Ectodermal cell (in vitro differentiated cells): Measurements from ENCODE around the gene PALLD. TPM values are rescaled to one million over a fixed set of nuclear protein-coding genes. Genes with fewer than 3 reads are reported as not detected.
"Not testable (repeated sequence)": the region's sequence is repeated elsewhere in the genome, so short reads cannot be mapped to it uniquely, and the experiment has no call there.

Experiments used
- H3K27ac ChIP-seq: 2 replicates; pipeline ENCODE4 v1.7.0; 2013; ENCODE audit warnings: mild to moderate bottlenecking, low read depth, low read length; ENCODE audit not compliant: insufficient read depth, poor library complexity, severe bottlenecking
- H3K27me3 ChIP-seq: 2 replicates; pipeline ENCODE4 v1.7.0; 2013; ENCODE audit warnings: mild to moderate bottlenecking, low read length; ENCODE audit not compliant: insufficient read depth, control insufficient read depth, poor library complexity, severe bottlenecking
- H3K36me3 ChIP-seq: one replicate; pipeline ENCODE4 v1.7.0; 2013; ENCODE audit warnings: low read length; ENCODE audit not compliant: control insufficient read depth, insufficient read depth
- H3K4me1 ChIP-seq: one replicate; pipeline ENCODE4 v1.7.0; 2013; ENCODE audit warnings: low read length; ENCODE audit not compliant: control insufficient read depth, insufficient read depth
- H3K4me3 ChIP-seq: 2 replicates; pipeline ENCODE4 v1.7.0; 2013; ENCODE audit warnings: low read depth, low read length, control low read depth; ENCODE audit not compliant: insufficient read depth
- H3K9me3 ChIP-seq: 2 replicates; pipeline ENCODE4 v1.7.0; 2013; ENCODE audit warnings: mild to moderate bottlenecking, low read length, moderate library complexity; ENCODE audit not compliant: control insufficient read depth
- WGBS, 2 experiments: methylation state at CpG; one replicate each; pipeline ENCODE4 v1.1.7; 2013; ENCODE audit warnings: missing lambda C conversion rate in 2 of 2; 5-methylcytosine and 5-hydroxymethylcytosine counted together
- polyA plus RNA-seq, 4 experiments: library from polyadenylated mRNA; stranded (reverse); fragments of 50-300 nt; gene quantifications; one replicate each; pipeline ENCODE4 v1.2.3, GENCODE V29; 2013

PALLD gene
- 125 TPM for polyA plus RNA-seq (2013, experiment 1 of 4)
- polyA plus RNA-seq (2013, experiment 2 of 4): 149 TPM
- 104 TPM for polyA plus RNA-seq (2013, experiment 3 of 4)
- 128 TPM for polyA plus RNA-seq (2013, experiment 4 of 4)

DNA sequence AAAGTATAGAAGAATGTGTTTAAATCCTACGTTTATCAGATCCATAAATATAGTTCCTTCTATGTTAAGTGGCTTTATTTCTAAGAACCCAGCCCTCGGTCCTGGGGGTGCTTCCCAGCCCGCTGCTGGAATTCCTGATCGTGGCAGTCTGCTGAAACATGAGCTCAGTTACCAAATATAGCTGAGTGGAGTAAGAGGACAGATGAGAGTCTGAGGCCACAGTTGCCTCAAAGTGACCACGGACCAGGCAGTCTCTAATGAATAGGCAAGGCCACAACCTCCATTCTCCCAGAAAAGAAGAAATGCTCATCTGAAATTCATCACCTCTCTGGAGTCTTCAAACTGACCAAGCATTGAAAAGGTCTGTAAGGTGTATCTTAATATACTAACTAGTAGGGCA is at the start of gene PALLD:
PALLD (plus strand) TSS at position 219 of the 400 bp plus-strand sequence.
- Histone ChIP-seq H3K4me3 (no peak within 1 kb of the TSS), H3K27ac (no peak within 1 kb of the TSS), H3K36me3 (no peaks in the 10 kb centered on the region), H3K4me1 (no peaks in the 10 kb centered on the region), H3K27me3 (no peaks in the 10 kb centered on the region), H3K9me3 (no peaks in the 10 kb centered on the region)
- WGBS, 2 experiments: 55% methylated on average over 4 to 5 of the region's 5 CpGs

DNA sequence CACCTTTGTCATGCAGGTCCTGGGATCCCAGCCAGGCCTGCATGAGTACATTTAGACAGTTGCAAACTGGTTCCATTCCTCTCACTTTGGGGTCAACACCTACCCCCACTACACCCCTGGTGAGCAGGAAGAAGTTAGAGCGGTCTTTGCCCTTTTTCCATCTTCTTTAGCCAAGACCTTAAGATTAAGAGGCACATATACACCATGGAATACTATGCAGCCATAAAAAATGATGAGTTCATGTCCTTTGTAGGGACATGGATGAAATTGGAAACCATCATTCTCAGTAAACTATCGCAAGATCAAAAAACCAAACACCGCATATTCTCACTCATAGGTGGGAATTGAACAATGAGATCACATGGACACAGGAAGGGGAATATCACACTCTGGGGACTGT is 47.8 kb upstream of the PALLD start:
- not testable (repeated sequence) for H3K4me3 ChIP-seq, H3K27me3 ChIP-seq, H3K9me3 ChIP-seq, H3K27ac ChIP-seq, H3K36me3 ChIP-seq, H3K4me1 ChIP-seq
- 92 to 93% methylated on average over 1 of the region's 3 CpGs for WGBS, 2 experiments

DNA sequence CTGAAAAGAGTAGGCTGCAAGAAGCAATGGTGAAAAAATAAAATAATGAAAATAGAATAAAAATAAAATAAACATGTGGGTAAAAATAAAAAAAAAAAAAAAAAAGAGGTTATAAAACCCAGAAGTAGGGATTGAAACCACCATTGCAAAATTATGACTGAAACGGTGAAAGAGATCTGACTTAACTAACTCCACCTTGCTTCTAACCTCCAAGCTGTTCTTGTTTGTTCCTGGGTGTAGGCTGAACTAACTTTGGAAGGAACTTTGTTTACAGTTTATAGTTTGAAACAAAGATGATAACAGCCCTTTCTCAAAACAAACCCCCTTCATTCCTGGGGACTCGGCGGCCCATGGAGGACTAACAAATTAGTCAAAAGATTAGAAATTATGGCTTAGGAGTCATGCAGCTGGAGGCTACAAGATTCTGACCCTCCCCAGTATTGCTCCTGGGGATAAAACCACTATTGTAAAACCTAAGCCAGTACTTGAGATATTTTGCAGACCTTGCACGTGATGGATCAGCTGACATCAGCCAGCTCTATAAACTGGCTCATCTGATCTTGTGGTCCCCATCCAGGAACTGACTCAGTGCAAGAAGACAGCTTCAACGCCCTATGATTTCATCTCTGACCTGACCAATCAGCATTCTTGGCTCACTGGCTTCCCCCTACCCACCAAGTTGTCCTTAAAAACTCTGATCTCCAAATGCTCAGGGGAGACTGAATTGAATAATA is 47.0 kb upstream of the PALLD start:
- Histone ChIP-seq H3K4me3 (no peak overlapping the region), H3K4me1 (no peaks in the 10 kb centered on the region), H3K27me3 (no peaks in the 10 kb centered on the region), H3K9me3 (no peaks in the 10 kb centered on the region), H3K36me3 (no peaks in the 10 kb centered on the region), H3K27ac (no peak overlapping the region)
- WGBS, 2 experiments: 90 to 95% methylated on average over 5 of the region's 5 CpGs

DNA sequence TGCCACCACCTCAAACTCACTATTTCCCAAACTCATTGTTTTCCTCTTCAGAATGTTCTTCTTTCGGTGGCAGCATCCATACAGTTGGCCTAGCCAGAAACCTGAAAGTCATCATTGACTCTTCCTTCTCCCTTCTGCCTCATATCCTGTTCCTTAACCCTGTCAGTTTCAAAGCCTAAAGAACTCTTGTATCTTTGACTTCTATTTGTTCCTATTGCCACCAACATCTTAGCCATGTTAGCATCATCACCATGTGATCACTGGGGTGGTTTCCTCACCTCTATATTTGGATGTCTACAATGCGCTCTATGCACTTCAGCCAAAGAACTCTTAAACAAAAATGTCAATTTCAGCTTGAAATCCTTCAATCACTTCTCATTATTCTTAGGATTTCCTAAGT is 45.5 kb upstream of the PALLD start:
- Histone ChIP-seq H3K27ac (no peak overlapping the region), H3K27me3 (no peaks in the 10 kb centered on the region), H3K9me3 (no peaks in the 10 kb centered on the region), H3K36me3 (no peaks in the 10 kb centered on the region), H3K4me3 (no peak overlapping the region), H3K4me1 (no peaks in the 10 kb centered on the region)
- 91 to 98% methylated on average over 2 of the region's 2 CpGs for WGBS, 2 experiments

DNA sequence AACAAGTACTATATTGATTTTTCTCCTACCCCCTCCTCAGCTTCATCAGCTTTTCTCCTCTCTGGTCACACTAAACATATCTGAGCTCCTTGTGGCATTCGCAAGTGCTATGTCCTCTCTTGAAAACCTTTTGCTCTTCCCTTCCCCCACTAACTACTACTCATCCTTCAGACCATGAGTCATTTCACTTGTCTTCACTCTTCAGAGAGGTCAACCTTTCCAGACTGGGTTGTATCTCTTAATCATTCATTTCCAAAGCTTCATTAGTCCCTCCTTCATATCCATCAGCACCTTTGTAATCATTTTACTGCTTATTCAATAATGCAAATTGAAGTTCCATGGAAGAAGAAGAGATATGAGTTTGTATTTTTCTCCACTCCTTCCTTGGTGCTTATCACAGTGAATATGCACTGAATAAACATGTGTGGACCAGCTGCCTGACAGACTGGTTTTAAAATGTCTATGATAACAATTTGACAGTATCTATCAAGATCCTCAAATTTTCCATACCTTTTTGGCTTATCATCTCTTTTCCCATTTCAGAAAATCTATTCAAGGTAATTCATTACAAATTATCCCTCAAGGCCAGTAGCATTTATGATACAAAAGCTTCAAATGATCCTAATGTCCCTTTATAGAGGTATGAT is 45.0 kb upstream of the PALLD start:
- Histone ChIP-seq H3K4me3 (no peak overlapping the region), H3K4me1 (no peaks in the 10 kb centered on the region), H3K27ac (no peak overlapping the region), H3K36me3 (no peaks in the 10 kb centered on the region), H3K27me3 (no peaks in the 10 kb centered on the region), H3K9me3 (no peaks in the 10 kb centered on the region)
- 73 to 74% methylated on average over 1 of the region's 1 CpG for WGBS, 2 experiments

DNA sequence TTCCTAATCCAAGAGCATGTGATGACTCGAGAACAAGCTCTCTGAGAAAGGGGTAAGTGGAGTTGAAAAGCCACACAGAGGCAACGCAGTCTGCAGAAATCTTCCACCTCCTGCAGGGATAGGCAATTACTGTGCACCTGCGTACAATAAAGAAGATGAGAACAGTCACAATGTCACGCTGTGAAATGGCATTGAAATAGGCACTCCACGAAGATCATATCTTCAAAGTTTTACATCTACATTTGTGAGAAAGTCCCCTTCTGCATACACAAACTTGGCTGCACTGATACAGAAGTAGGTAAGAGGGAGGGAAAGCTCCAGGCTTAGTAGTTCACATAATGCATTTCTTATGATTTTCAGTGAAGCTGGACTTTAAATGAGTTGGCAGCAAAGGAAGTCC is 43.7 kb upstream of the PALLD start:
- Histone ChIP-seq H3K36me3 (no peaks in the 10 kb centered on the region), H3K4me3 (no peak overlapping the region), H3K27me3 (no peaks in the 10 kb centered on the region), H3K27ac (no peak overlapping the region), H3K9me3 (no peaks in the 10 kb centered on the region), H3K4me1 (no peaks in the 10 kb centered on the region)
- 83 to 90% methylated on average over 5 of the region's 5 CpGs for WGBS, 2 experiments

DNA sequence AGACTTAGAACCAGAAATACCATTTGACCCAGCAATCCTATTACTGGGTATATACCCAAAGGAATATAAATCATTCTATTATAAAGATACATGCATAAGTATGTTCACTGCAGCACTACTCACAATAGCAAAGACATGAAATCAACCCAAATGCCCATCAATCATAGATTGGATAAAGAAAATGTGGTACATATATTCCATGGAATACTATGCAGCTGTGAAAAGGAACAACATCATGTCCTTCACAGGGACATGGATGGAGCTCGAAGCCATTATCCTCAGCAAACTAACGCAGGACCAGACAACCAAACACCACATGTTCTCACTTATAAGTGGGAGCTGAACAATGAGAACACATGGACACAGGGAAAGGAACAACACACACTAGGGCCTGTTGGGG is 38.6 kb upstream of the PALLD start:
- H3K27me3 ChIP-seq, H3K9me3 ChIP-seq, H3K27ac ChIP-seq, H3K4me1 ChIP-seq, H3K36me3 ChIP-seq, H3K4me3 ChIP-seq: not testable (repeated sequence)
- WGBS, 2 experiments: 82 to 93% methylated on average over 2 of the region's 2 CpGs

DNA sequence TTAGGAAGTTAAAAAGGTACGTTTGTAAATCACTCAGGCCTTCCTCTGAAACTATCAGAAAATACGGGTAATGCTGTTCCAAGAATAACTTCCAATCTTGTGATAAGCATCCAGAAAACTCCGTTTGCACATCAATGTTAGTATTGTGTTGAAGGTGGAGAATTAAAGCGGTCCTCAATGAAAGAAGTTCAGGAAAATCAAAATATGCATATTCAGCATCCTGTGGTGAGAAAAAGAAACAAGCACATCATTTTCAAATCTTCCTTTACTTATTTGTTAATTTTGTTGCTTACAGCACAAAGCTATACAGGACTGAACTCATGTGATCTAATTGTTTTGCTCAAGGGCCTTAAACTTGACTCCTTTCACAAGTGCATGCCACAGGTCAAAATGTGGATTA is 35.0 kb upstream of the PALLD start:
- no peaks in the 10 kb centered on the region for H3K9me3 ChIP-seq
- H3K27me3 ChIP-seq: no peaks in the 10 kb centered on the region
- WGBS, 2 experiments: 66 to 85% methylated on average over 4 of the region's 4 CpGs
- H3K4me1 ChIP-seq: no peaks in the 10 kb centered on the region
- H3K4me3 ChIP-seq: no peak overlapping the region
- no peak overlapping the region for H3K27ac ChIP-seq
- no peaks in the 10 kb centered on the region for H3K36me3 ChIP-seq

DNA sequence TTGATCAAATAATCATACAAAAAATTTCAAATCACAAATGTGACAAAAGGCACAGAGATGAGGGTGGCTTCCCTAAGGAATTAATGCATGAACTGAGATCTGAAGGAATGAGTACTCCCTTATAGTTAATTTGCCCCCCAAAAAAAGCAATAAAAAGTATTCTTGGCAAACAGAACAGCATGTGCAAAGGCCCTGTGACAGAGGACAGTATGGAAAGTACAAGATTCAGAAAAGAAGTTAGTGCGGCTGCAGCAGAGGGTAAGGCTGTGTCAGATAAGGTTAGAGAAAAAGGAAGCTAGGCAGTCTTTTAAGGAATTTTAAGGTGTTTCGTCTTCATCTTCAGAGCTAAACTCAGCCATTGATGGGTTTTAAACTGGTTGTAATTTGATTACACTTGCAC is 23.9 kb upstream of the PALLD start:
- 93 to 94% methylated on average over 2 of the region's 2 CpGs for WGBS, 2 experiments
- no peaks in the 10 kb centered on the region for H3K36me3 ChIP-seq
- no peak overlapping the region for H3K4me3 ChIP-seq
- H3K27me3 ChIP-seq: no peaks in the 10 kb centered on the region
- no peaks in the 10 kb centered on the region for H3K4me1 ChIP-seq
- H3K9me3 ChIP-seq: no peaks in the 10 kb centered on the region
- no peak overlapping the region for H3K27ac ChIP-seq

DNA sequence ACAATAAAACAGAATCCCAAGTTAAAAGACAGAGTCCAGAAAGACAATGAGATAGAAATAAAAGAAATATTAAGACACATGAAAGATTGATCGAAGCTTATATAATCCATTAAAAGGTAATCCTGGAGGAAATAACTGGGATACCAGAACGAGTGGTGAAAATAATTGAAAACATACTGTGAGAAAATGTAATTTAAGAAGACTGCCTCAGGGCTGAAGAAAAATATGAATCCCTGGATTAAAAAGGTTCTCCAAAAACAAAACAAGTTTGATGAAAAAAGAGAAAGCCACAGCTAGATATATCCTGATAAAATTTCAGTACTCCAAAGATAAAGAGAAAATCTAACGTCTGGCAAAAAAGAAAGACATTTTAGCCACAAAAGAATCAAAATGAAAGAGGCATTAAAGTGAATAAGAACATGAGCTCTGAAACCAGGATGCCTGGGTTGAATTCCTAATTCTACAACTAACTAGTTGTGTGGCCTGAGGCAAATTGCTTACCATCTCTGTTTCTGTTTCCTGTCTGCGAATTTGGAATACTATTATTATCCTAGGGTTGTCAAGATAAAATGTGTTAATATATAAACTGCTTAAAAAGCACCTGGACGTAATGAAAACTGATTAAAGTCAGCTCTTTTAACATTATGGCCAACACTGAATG is 22.1 kb upstream of the PALLD start:
- Histone ChIP-seq H3K36me3 (no peaks in the 10 kb centered on the region), H3K9me3 (no peaks in the 10 kb centered on the region), H3K27ac (no peak overlapping the region), H3K27me3 (peaks cover 1% of the 10 kb centered on the region), H3K4me3 (no peak overlapping the region), H3K4me1 (no peaks in the 10 kb centered on the region)
- WGBS, 2 experiments: 66 to 84% methylated on average over 3 to 5 of the region's 5 CpGs
